HL-60 (cell line): ENCODE measurements around the gene EFCAB8.

Experiments
- DNase-seq, 2 experiments: peaks; one replicate each; pipeline ENCODE4 v3.0.0-alpha.2; 2010 to 2020; ENCODE audit warnings: low read depth in 1 of 2, low spot score in 1 of 2
- H3K27ac ChIP-seq: fragments of 250-450 bp; sonication (Bioruptor Pico); replicated peaks from 2 replicates; pipeline ENCODE4 v1.5.1; 2020; ENCODE audit warnings: mild to moderate bottlenecking, moderate library complexity
- H3K27me3 ChIP-seq: fragments of 250-450 bp; sonication (Bioruptor Pico); 2 replicates; pipeline ENCODE4 v1.5.1; 2021; ENCODE audit warnings: mild to moderate bottlenecking, moderate library complexity; ENCODE audit not compliant: insufficient read depth, poor library complexity, severe bottlenecking
- H3K4me3 ChIP-seq: replicated peaks from 2 replicates; pipeline ENCODE4 v1.5.1; 2011; ENCODE audit warnings: mild to moderate bottlenecking, control low read depth, low read length; ENCODE audit not compliant: insufficient read depth
- CTCF ChIP-seq: IDR thresholded peaks from one replicate; pipeline ENCODE4 v1.5.1; 2011; ENCODE audit warnings: low read length, control low read depth, inconsistent platforms; ENCODE audit not compliant: insufficient read depth
- GABPA ChIP-seq: IDR thresholded peaks from 2 replicates; pipeline ENCODE4 v1.6.1; 2012; ENCODE audit warnings: low read depth
- POLR2AphosphoS5 ChIP-seq: IDR thresholded peaks from 2 replicates; pipeline ENCODE4 v1.6.1; 2012; ENCODE audit warnings: low read depth
- REST ChIP-seq: IDR thresholded peaks from 2 replicates; pipeline ENCODE4 v1.6.1; 2012; ENCODE audit warnings: low read depth; ENCODE audit not compliant: insufficient replicate concordance
- SPI1 ChIP-seq: IDR thresholded peaks from 2 replicates; pipeline ENCODE4 v1.6.1; 2012; ENCODE audit warnings: low read depth, mild to moderate bottlenecking, borderline replicate concordance

Gene EFCAB8

DNA sequence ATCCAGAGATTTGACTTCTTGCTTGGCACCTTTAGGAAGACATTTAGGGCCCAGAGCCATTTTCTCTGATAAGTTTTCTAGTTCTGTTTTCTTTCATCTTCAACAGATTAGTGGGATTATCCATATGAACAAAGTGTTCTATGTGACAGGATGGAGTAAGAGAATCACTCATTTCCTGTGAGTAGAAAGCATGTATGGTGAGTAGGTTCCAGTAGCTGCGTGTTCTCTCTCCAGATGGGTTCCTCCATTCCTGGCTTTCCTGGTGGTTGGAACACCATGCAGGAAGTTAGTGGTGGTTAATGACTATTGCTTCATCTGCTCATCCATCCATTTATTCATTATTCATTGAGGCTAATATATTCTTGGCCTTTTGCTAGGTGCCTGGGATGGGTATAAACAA, 54.0 kb downstream of the EFCAB8 start:
- no peak overlapping the region for H3K4me3 ChIP-seq
- TF ChIP-seq SPI1 (no peak), GABPA (no peak), POLR2AphosphoS5 (no peak), REST (no peak), CTCF (no peak)
- no peak for DNase-seq
- no peaks in the 10 kb centered on the region for H3K27me3 ChIP-seq
- H3K27ac ChIP-seq = no peak overlapping the region

- DNase-seq = no peak
- no peaks in the 10 kb centered on the region for H3K27me3 ChIP-seq
- H3K4me3 ChIP-seq = no peak overlapping the region
- H3K27ac ChIP-seq = no peak overlapping the region
- TF ChIP-seq GABPA = no peak
- TF ChIP-seq CTCF = no peak
- no peak for TF ChIP-seq REST
- TF ChIP-seq SPI1 = no peak
- TF ChIP-seq POLR2AphosphoS5 = no peak
These were observed 55.3 kb downstream of the EFCAB8 start for GRCh38 chr20:32914031-32914430.

DNA sequence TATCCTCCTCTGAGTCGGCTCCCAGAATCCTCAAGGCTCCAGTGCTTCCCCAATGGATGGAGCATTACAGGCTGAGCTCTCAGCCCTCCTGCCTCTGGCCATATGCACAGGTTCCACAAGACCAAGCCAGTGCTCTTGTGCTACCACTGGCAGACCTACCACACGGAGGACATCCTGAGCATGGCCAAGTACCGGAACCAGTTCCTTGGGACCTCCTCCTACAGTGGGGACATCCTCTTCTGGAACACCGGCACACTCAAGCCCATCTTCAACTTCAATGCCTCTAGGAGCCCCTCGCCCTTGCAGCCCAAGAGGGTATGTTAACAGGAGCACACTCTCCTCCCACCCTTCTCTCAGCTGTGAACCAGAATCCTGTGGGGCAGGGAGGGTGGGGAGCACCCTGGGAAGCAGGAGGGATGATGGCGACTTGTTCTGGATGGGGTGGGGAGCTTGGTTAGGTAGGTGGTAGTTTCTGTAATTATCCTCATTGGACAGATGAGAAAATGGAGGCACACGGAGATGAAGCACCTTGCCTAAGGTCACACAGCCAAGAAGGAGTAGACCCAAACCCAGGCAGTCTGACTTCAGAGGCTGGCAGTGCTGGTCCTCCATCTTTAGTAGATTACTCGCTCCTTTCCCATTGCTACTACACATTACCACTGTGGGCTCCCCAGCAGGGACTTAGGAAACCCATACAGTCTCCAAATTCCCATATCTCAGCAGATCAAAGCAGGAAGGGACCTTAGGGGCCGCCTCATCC, 58.6 kb downstream of the EFCAB8 start:
- no peak for DNase-seq
- TF ChIP-seq CTCF = no peak
- no peak for TF ChIP-seq REST
- no peak for TF ChIP-seq POLR2AphosphoS5
- TF ChIP-seq GABPA = no peak

More for the DNA sequence above, 58.6 kb downstream of the EFCAB8 start:
- no peak overlapping the region for H3K4me3 ChIP-seq
- H3K27ac ChIP-seq = no peak overlapping the region
- H3K27me3 ChIP-seq = no peaks in the 10 kb centered on the region
